MM.1S (cell line): ENCODE measurements around the gene HSD17B10.

Source experiments
- DNase-seq: peaks from one replicate; pipeline ENCODE4 v3.0.0-alpha.2; 2015
- H2AFZ ChIP-seq: fragments of 300-600 bp; sonication (generic); 2 replicates; pipeline ENCODE4 v1.6.0; 2016; ENCODE audit warnings: antibody characterized with exemption, low read length
- H3F3A ChIP-seq: fragments of 300-600 bp; sonication (generic); 2 replicates; pipeline ENCODE4 v1.6.1; 2016; ENCODE audit warnings: mild to moderate bottlenecking, antibody characterized with exemption, low read length, moderate library complexity, mixed read lengths; ENCODE audit not compliant: insufficient read depth
- H3K27ac ChIP-seq: fragments of 300-600 bp; sonication (generic); 2 replicates; pipeline ENCODE4 v1.5.1; 2016; ENCODE audit warnings: mild to moderate bottlenecking, low read length
- H3K27me3 ChIP-seq: fragments of 300-600 bp; sonication (generic); replicated peaks from 2 replicates; pipeline ENCODE4 v1.6.0; 2016; ENCODE audit warnings: low read length; ENCODE audit not compliant: insufficient read depth
- H3K36me3 ChIP-seq: fragments of 300-600 bp; sonication (generic); replicated peaks from 2 replicates; pipeline ENCODE4 v1.6.1; 2016; ENCODE audit warnings: mild to moderate bottlenecking, low read length, mixed read lengths; ENCODE audit not compliant: insufficient read depth
- H3K4me1 ChIP-seq: fragments of 300-600 bp; sonication (generic); 2 replicates; pipeline ENCODE4 v1.6.1; 2016; ENCODE audit warnings: low read length, mixed read lengths
- H3K4me2 ChIP-seq: fragments of 300-600 bp; sonication (generic); 2 replicates; pipeline ENCODE4 v1.6.0; 2016; ENCODE audit warnings: low read depth, low read length
- H3K4me3 ChIP-seq: fragments of 300-600 bp; sonication (generic); 2 replicates; pipeline ENCODE4 v1.5.1; 2016; ENCODE audit warnings: low read length, mixed read lengths
- H3K79me2 ChIP-seq: fragments of 300-600 bp; sonication (generic); 2 replicates; pipeline ENCODE4 v1.6.1; 2016; ENCODE audit warnings: mixed run types, low read length, mixed read lengths
- H3K9ac ChIP-seq: fragments of 300-600 bp; sonication (generic); 2 replicates; pipeline ENCODE4 v1.6.1; 2016; ENCODE audit warnings: low read length, mixed read lengths
- H3K9me2 ChIP-seq: fragments of 300-600 bp; sonication (generic); replicated peaks from 2 replicates; pipeline ENCODE4 v1.6.1; 2016; ENCODE audit warnings: mild to moderate bottlenecking, low read length, mixed read lengths; ENCODE audit not compliant: insufficient read depth
- H3K9me3 ChIP-seq: fragments of 300-600 bp; sonication (generic); replicated peaks from 2 replicates; pipeline ENCODE4 v1.6.1; 2016; ENCODE audit warnings: mild to moderate bottlenecking, low read length, mixed read lengths; ENCODE audit not compliant: insufficient read depth
- H4K20me1 ChIP-seq: fragments of 300-600 bp; sonication (generic); 2 replicates; pipeline ENCODE4 v1.6.1; 2016; ENCODE audit warnings: mild to moderate bottlenecking, low read length, moderate library complexity, mixed read lengths; ENCODE audit not compliant: insufficient read depth
- EZH2 ChIP-seq: fragments of 300-600 bp; sonication (generic); optimal IDR thresholded peaks from 2 replicates; pipeline ENCODE3; 2017; ENCODE audit warnings: low read depth, mild to moderate bottlenecking, antibody characterized with exemption, low read length, mixed read lengths
- EZH2phosphoT487 ChIP-seq: fragments of 300-600 bp; sonication (generic); IDR thresholded peaks from 2 replicates; pipeline ENCODE4 v1.6.1; 2018; ENCODE audit warnings: antibody characterized with exemption, low read length
- TF ChIP-seq, protein P1 (sequence below): fragments of 300-600 bp; sonication (generic); IDR thresholded peaks from 2 replicates; pipeline ENCODE4 v1.5.1; 2016; ENCODE audit warnings: antibody characterized with exemption, low read length, mixed read lengths

The HSD17B10 gene

GRCh38 chrX:53456254-53456653, 22.1 kb upstream of the HSD17B10 start:
- TF ChIP-seq, protein P1, sequence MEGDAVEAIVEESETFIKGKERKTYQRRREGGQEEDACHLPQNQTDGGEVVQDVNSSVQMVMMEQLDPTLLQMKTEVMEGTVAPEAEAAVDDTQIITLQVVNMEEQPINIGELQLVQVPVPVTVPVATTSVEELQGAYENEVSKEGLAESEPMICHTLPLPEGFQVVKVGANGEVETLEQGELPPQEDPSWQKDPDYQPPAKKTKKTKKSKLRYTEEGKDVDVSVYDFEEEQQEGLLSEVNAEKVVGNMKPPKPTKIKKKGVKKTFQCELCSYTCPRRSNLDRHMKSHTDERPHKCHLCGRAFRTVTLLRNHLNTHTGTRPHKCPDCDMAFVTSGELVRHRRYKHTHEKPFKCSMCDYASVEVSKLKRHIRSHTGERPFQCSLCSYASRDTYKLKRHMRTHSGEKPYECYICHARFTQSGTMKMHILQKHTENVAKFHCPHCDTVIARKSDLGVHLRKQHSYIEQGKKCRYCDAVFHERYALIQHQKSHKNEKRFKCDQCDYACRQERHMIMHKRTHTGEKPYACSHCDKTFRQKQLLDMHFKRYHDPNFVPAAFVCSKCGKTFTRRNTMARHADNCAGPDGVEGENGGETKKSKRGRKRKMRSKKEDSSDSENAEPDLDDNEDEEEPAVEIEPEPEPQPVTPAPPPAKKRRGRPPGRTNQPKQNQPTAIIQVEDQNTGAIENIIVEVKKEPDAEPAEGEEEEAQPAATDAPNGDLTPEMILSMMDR: no peak
- no peak for TF ChIP-seq EZH2phosphoT487
- TF ChIP-seq EZH2: no peak
- Histone ChIP-seq H3K4me3 (no peak overlapping the region), H4K20me1 (no peaks in the 10 kb centered on the region), H3K9ac (no peak overlapping the region), H3K4me1 (no peaks in the 10 kb centered on the region), H3K27ac (no peak overlapping the region), H3K9me2 (no peaks in the 10 kb centered on the region), H2AFZ (no peak overlapping the region), H3K27me3 (no peaks in the 10 kb centered on the region), H3K9me3 (no peaks in the 10 kb centered on the region), H3K4me2 (no peak overlapping the region), H3K36me3 (no peaks in the 10 kb centered on the region), H3K79me2 (no peaks in the 10 kb centered on the region), H3F3A (no peaks in the 10 kb centered on the region)
- DNase-seq: no peak

DNA sequence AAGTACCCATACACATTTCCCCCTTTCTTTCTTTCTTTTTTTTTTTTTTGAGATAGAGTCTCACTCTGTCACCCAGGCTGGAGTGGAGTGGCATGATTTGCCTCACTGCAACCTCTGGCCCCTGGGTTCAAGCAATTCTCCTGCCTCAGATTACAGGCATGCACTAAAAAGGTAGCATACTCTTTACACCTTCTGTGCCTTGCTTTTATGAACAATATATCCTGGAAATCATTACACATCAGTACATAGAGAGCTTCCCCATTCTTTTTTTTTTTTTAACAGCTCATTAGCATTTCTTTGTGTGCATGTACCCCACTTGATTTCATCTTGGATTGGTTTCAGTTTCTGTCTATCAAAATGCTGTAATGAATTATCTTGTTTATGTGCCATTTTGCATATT, 18.6 kb upstream of the HSD17B10 start:
- H4K20me1 ChIP-seq: no peaks in the 10 kb centered on the region
- no peak overlapping the region for H3K9ac ChIP-seq
- H3K4me3 ChIP-seq: no peak overlapping the region
- no peak for DNase-seq
- H3K27ac ChIP-seq: no peak overlapping the region
- no peaks in the 10 kb centered on the region for H3K9me2 ChIP-seq
- H3F3A ChIP-seq: no peaks in the 10 kb centered on the region
- H3K4me1 ChIP-seq: no peaks in the 10 kb centered on the region
- H3K9me3 ChIP-seq: no peaks in the 10 kb centered on the region
- no peak overlapping the region for H3K4me2 ChIP-seq
- no peaks in the 10 kb centered on the region for H3K36me3 ChIP-seq
- TF ChIP-seq, protein P1: no peak
- TF ChIP-seq EZH2phosphoT487 (no peak), EZH2 (no peak)
- no peaks in the 10 kb centered on the region for H3K27me3 ChIP-seq
- no peak overlapping the region for H2AFZ ChIP-seq
- no peaks in the 10 kb centered on the region for H3K79me2 ChIP-seq

- H3K9me2 ChIP-seq: no peaks in the 10 kb centered on the region
- no peak overlapping the region for H3K27ac ChIP-seq
- H3K9me3 ChIP-seq: no peaks in the 10 kb centered on the region
Observed at GRCh38 chrX:53449632-53450031, 15.5 kb upstream of the HSD17B10 start.

More at GRCh38 chrX:53449632-53450031, 15.5 kb upstream of the HSD17B10 start:
- no peak overlapping the region for H3K4me2 ChIP-seq
- no peaks in the 10 kb centered on the region for H3K27me3 ChIP-seq
- H3K4me1 ChIP-seq: no peaks in the 10 kb centered on the region
- H3K4me3 ChIP-seq: no peak overlapping the region
- H3F3A ChIP-seq: no peaks in the 10 kb centered on the region
- H3K36me3 ChIP-seq: no peaks in the 10 kb centered on the region
- H3K9ac ChIP-seq: no peak overlapping the region
- no peak overlapping the region for H2AFZ ChIP-seq
- no peak for DNase-seq
- no peaks in the 10 kb centered on the region for H4K20me1 ChIP-seq
- no peak for TF ChIP-seq EZH2
- TF ChIP-seq, protein P1: no peak
- TF ChIP-seq EZH2phosphoT487: no peak
- no peaks in the 10 kb centered on the region for H3K79me2 ChIP-seq
